PC-3 (cell line): ENCODE measurements around the gene CGN. TPM values are rescaled to one million over a fixed set of nuclear protein-coding genes. Genes with fewer than 3 reads are reported as not detected.

Experiments
- ATAC-seq: fragments of 200-7000 bp; cut with Tn5 transposase; 2 replicates; pipeline ENCODE4 v1.9.1; 2020; ENCODE audit warnings: mild to moderate bottlenecking, moderate library complexity
- BruUV-seq: library from RNA; stranded (reverse); fragments of 400-500 nt; replicated peaks from 2 replicates; lab custom pipeline; 2021; lab: Mats Ljungman, UMichigan
- CTCF ChIA-PET: fragments of 300-600 bp; sonication (Branson Sonifier 250); formaldehyde crosslinking; loops from one replicate; lab custom pipeline; 2022; ENCODE audit warnings: antibody characterized with exemption; lab: Charles Lee
- POLR2A ChIA-PET: fragments of 300-600 bp; sonication (Branson Sonifier 250); formaldehyde crosslinking; loops from one replicate; lab custom pipeline; 2022; ENCODE audit warnings: antibody characterized with exemption; ENCODE audit not compliant: unreplicated experiment; lab: Charles Lee
- DNase-seq: peaks from one replicate; pipeline ENCODE4 v3.0.0-alpha.2; 2015
- H2AFZ ChIP-seq: fragments of 300-600 bp; sonication (generic); 2 replicates; pipeline ENCODE4 v1.6.0; 2016; ENCODE audit warnings: antibody characterized with exemption, low read length
- H3F3A ChIP-seq: fragments of 300-600 bp; sonication (generic); one replicate; pipeline ENCODE4 v1.6.0; 2017; ENCODE audit warnings: antibody characterized with exemption, low read length, control low read depth, mild to moderate bottlenecking; ENCODE audit not compliant: unreplicated experiment
- H3K27ac ChIP-seq: fragments of 300-600 bp; sonication (generic); 2 replicates; pipeline ENCODE4 v1.5.1; 2016; ENCODE audit warnings: mild to moderate bottlenecking, low read length
- H3K27me3 ChIP-seq: fragments of 300-600 bp; sonication (generic); 2 replicates; pipeline ENCODE4 v1.6.1; 2016; ENCODE audit warnings: low read length, mixed read lengths
- H3K36me3 ChIP-seq: fragments of 300-600 bp; sonication (generic); 2 replicates; pipeline ENCODE4 v1.6.1; 2016; ENCODE audit warnings: low read depth, mixed run types, low read length, mixed read lengths
- H3K4me1 ChIP-seq: fragments of 300-600 bp; sonication (generic); 2 replicates; pipeline ENCODE4 v1.5.1; 2016; ENCODE audit warnings: low read length; ENCODE audit not compliant: insufficient read depth
- H3K4me2 ChIP-seq: fragments of 300-600 bp; sonication (generic); 2 replicates; pipeline ENCODE4 v1.6.0; 2016; ENCODE audit warnings: low read length
- H3K4me3 ChIP-seq: fragments of 300-600 bp; sonication (generic); 2 replicates; pipeline ENCODE4 v1.5.1; 2016; ENCODE audit warnings: mild to moderate bottlenecking, low read length, mixed read lengths
- H3K79me2 ChIP-seq: fragments of 300-600 bp; sonication (generic); 2 replicates; pipeline ENCODE4 v1.6.1; 2017; ENCODE audit warnings: low read length, mixed read lengths
- H3K9ac ChIP-seq: fragments of 300-600 bp; sonication (generic); 2 replicates; pipeline ENCODE4 v1.6.0; 2016; ENCODE audit warnings: mild to moderate bottlenecking, low read length
- H3K9me2 ChIP-seq: fragments of 300-600 bp; sonication (generic); replicated peaks from 2 replicates; pipeline ENCODE4 v1.6.1; 2016; ENCODE audit warnings: mixed run types, low read length, mixed read lengths
- H3K9me3 ChIP-seq: fragments of 300-600 bp; sonication (generic); 2 replicates; pipeline ENCODE4 v1.6.1; 2016; ENCODE audit warnings: low read length, mixed read lengths
- H4K20me1 ChIP-seq: fragments of 300-600 bp; sonication (generic); 2 replicates; pipeline ENCODE4 v1.6.1; 2016; ENCODE audit warnings: low read length, mixed read lengths
- EZH2 ChIP-seq: fragments of 300-600 bp; sonication (generic); IDR thresholded peaks from one replicate; pipeline ENCODE4 v1.6.1; 2017; ENCODE audit warnings: antibody characterized with exemption, mild to moderate bottlenecking, low read length; ENCODE audit not compliant: unreplicated experiment
- EZH2phosphoT487 ChIP-seq: fragments of 300-600 bp; sonication (generic); IDR thresholded peaks from 2 replicates; pipeline ENCODE4 v1.6.1; 2018; ENCODE audit warnings: mild to moderate bottlenecking, antibody characterized with exemption, low read length, borderline replicate concordance
- intact Hi-C: fragments of 100-400 bp; cut with micrococcal nuclease; formaldehyde crosslinking; loops from 2 replicates; pipeline ENCODE4 v1.9.0; 2023
- total RNA-seq: library from RNA; depleted of rRNA; stranded (reverse); fragments of >200 nt; gene quantifications from 2 replicates; pipeline ENCODE4 v1.2.3, GENCODE V29; 2014
- TF ChIP-seq, protein P1 (sequence below): fragments of 300-600 bp; sonication (generic); conservative IDR thresholded peaks from 2 replicates; pipeline ENCODE4 v1.5.1; 2017; ENCODE audit warnings: antibody characterized with exemption, low read depth, mild to moderate bottlenecking, low read length

CGN gene
- total RNA-seq, 1 experiment from 2014 or later, result 13.3 TPM

DNA sequence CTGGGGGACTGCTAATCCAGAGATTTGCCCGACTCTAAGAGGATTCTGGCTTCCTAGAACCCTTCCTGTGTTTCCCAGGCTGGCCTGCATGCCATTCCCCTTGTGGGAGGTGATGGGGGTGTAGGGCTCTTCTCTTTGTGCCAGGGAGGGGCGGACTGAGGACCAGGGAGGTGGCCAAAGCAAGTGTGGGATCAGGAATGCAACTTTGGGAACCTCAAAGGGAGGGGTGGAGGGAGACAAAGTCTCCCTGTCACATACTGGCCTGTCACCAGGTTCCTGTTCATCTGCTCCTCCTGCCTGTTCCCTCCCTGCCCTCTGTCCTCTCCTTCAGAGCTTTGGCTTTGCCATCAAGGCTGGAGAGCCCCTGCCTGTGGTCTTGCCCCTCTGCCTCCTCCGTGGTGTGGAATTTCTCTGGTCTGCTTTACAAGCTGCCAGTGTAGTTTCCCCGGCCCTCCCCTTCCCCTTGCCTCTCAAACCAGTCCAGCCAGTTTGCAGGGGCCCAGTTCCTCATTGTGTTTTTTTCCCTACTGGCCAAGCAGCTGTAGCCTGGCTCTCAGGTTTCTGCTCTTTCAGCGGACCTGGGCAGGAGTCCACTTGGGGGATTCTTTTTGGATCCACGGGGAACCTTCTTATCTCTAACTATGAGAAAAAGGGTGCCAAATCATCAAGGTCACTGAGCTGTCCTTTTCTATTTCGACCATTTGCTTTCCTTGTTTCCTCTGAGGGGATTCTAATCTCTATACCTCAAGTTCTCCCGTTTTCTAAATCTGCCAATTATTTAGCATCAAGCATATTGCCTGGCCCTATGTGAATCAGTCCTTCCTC is 1.8 kb downstream of the CGN start:
- Histone ChIP-seq H3K9me2 (no peaks in the 10 kb centered on the region), H3K4me1 (peaks cover 55% of the 10 kb centered on the region), H3K27me3 (no peaks in the 10 kb centered on the region), H3K9ac (peak overlapping the region; percentile 78), H2AFZ (peak overlapping the region; percentile 15; the same call in 1 of the 2 replicates), H4K20me1 (no peaks in the 10 kb centered on the region), H3F3A (peaks cover 11% of the 10 kb centered on the region), H3K4me3 (peak overlapping the region; percentile 84), H3K36me3 (no peaks in the 10 kb centered on the region), H3K27ac (peak overlapping the region; percentile 96), H3K4me2 (peak overlapping the region; percentile 95), H3K9me3 (no peaks in the 10 kb centered on the region), H3K79me2 (peaks cover 46% of the 10 kb centered on the region)
- intact Hi-C loops, result no loop called here
- TF ChIP-seq EZH2 (no peak), EZH2phosphoT487 (no peak)
- TF ChIP-seq, protein P1, sequence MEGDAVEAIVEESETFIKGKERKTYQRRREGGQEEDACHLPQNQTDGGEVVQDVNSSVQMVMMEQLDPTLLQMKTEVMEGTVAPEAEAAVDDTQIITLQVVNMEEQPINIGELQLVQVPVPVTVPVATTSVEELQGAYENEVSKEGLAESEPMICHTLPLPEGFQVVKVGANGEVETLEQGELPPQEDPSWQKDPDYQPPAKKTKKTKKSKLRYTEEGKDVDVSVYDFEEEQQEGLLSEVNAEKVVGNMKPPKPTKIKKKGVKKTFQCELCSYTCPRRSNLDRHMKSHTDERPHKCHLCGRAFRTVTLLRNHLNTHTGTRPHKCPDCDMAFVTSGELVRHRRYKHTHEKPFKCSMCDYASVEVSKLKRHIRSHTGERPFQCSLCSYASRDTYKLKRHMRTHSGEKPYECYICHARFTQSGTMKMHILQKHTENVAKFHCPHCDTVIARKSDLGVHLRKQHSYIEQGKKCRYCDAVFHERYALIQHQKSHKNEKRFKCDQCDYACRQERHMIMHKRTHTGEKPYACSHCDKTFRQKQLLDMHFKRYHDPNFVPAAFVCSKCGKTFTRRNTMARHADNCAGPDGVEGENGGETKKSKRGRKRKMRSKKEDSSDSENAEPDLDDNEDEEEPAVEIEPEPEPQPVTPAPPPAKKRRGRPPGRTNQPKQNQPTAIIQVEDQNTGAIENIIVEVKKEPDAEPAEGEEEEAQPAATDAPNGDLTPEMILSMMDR, result no peak
- POLR2A ChIA-PET, result interaction anchor here (0.6 to 1.2 kb wide), 3 partner anchors 27 to 186 kb away, joined by 3 to 5 read pairs (median 4); partner anchors contain the start of genes PI4KB and TUFT1
- BruUV-seq, result TSS peak; percentile 89
- CTCF ChIA-PET, result interaction anchor here (0.5 kb wide), 1 partner anchor 335 kb away, joined by 3 read pairs; no protein-coding TSS in a partner anchor
- DNase-seq (peak; percentile 95), ATAC-seq (peak; percentile 29)

- Histone ChIP-seq H3K36me3 (no peaks in the 10 kb centered on the region), H3K4me3 (peak overlapping the region; percentile 84), H3K27ac (peak overlapping the region; percentile 96), H3K4me1 (peaks cover 55% of the 10 kb centered on the region), H3K79me2 (peaks cover 50% of the 10 kb centered on the region), H2AFZ (peak overlapping the region; percentile 15; the same call in 1 of the 2 replicates), H4K20me1 (no peaks in the 10 kb centered on the region), H3K27me3 (no peaks in the 10 kb centered on the region), H3K9ac (peak overlapping the region; percentile 78), H3K9me2 (no peaks in the 10 kb centered on the region), H3F3A (peaks cover 11% of the 10 kb centered on the region), H3K4me2 (peak overlapping the region; percentile 95), H3K9me3 (no peaks in the 10 kb centered on the region)
- DNase-seq, result peak; percentile 88
- intact Hi-C loops, result no loop called here
- ChIA-PET POLR2A (interaction anchor here (0.6 to 1.2 kb wide), 3 partner anchors 26 to 34 kb away, joined by 4 to 5 read pairs (median 4); partner anchors contain the start of gene TUFT1), CTCF (no interaction called here)
- no TSS peak for BruUV-seq
- TF ChIP-seq EZH2phosphoT487, result no peak
- TF ChIP-seq, protein P1, result no peak
- TF ChIP-seq EZH2, result no peak
- peak; percentile 24 for ATAC-seq
Measured at GRCh38 chr1:151513626-151514121, 2.5 kb downstream of the CGN start.
